ENCODE results near the gene POLN. TPM values are rescaled to one million over a fixed set of nuclear protein-coding genes. Genes with fewer than 3 reads are reported as not detected.

Gene POLN
- total RNA-seq, 1 experiment from 2014 or later: 2.4 TPM

Other genes with a start within 250 kb of the POLN start
- gene NELFA, start 233.1 kb downstream of the POLN start, total RNA-seq (2014; rRNA removed; shearing (Covaris generic)): 61.2 and 70.4 TPM in 2 replicates
- gene NAT8L, start 182.8 kb downstream of the POLN start, total RNA-seq (2014; rRNA removed; shearing (Covaris generic)): 4.1 and 5.2 TPM in 2 replicates
- gene HAUS3, start within 50 bp of the POLN start, total RNA-seq (2014; rRNA removed; shearing (Covaris generic)): 8.5 and 16.4 TPM in 2 replicates
- gene MXD4, start 20.0 kb upstream of the POLN start, total RNA-seq (2014; rRNA removed; shearing (Covaris generic)): 13.4 and 22.3 TPM in 2 replicates
- 2.1 and 5.7 TPM in 2 replicates for gene ZFYVE28, start 176.5 kb upstream of the POLN start, total RNA-seq (2014; rRNA removed; shearing (Covaris generic))
- gene CFAP99, start 176.8 kb upstream of the POLN start, total RNA-seq (2014; rRNA removed; shearing (Covaris generic)): not detected in 2 replicates
- 79.6 and 82.8 TPM in 2 replicates for gene RNF4, start 227.0 kb upstream of the POLN start, total RNA-seq (2014; rRNA removed; shearing (Covaris generic))

Data from H7 (cell line).